SH-SY5Y (cell line): Measurements from ENCODE around the gene CDK5R1.

Experiments
- GATA2 ChIP-seq: IDR thresholded peaks from 2 replicates; pipeline ENCODE4 v1.6.1; 2011; ENCODE audit warnings: mild to moderate bottlenecking, low read depth, low read length
- GATA3 ChIP-seq: IDR thresholded peaks from 2 replicates; pipeline ENCODE4 v1.6.1; 2011; ENCODE audit warnings: low read depth, mild to moderate bottlenecking, low read length, moderate library complexity

DNA sequence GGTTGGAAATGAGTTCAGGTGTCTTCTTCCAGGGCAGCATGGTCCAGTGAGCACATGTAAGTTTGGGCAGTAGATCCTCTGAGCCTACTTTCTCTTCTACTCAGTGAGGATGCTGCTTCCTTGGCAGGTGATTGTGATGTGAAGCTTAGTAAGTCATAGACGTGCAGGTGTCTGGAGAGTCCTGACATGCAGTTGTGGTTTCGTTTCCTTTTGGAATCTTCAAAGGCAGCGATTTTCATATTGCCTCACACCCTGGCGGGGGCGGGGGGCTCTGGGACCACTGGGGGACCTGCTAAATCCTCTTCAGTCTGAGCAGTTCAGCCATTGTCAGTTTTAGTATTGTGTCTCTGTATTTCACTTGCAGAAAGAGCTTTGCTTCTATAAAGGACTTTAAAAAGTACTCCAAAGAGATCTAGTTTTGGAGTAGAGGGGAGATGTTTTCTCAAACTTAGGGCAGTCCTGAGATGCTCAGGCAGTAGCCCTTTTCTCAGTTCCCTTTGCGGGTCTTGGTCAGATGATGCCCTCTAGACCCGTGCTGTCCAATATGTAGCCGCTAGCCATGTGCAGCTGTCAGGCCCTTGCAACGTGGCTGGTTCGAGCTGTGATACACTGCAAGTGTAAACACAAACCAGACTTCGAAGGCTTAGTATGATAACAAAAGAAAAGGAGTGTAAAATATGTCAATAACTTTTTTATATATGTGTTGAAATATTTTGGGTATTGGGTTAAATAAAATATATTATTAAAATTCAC is 4.0 kb upstream of the CDK5R1 start:
- TF ChIP-seq GATA2, result no peak
- no peak for TF ChIP-seq GATA3
